ENCODE measurements around the gene GIT1.

The GIT1 gene

GRCh38 chr17:29588562-29589411 lies 661 bp downstream of the GIT1 start:
- peak; percentile 69 for DNase-seq (ENCODE audit: low read depth)
- peak; percentile 69 for TF ChIP-seq MAX (IDR thresholded peaks at IDR 0.05; ENCODE audit: low read depth, low read length)
- TF ChIP-seq POLR2A (IDR thresholded peaks at IDR 0.05; ENCODE audit: extremely low read depth, insufficient read length) = no peak
- TF ChIP-seq CTCF (IDR thresholded peaks at IDR 0.05; ENCODE audit: low read depth, low read length) = no peak
- TF ChIP-seq MYC (IDR thresholded peaks at IDR 0.05; ENCODE audit: low read depth, low read length) = peak; percentile 46; the same call in 1 of the 2 replicates
- H3K4me3 ChIP-seq (ENCODE audit: low read depth, low read length) = peak overlapping the region; percentile 75

GRCh38 chr17:29588017-29588561 lies 1.4 kb downstream of the GIT1 start:
- no peak for DNase-seq (ENCODE audit: low read depth)

GRCh38 chr17:29587591-29587990 lies 1.9 kb downstream of the GIT1 start:
- DNase-seq (ENCODE audit: low read depth) = no peak
- TF ChIP-seq MYC (IDR thresholded peaks at IDR 0.05; ENCODE audit: low read depth, low read length) = no peak
- H3K4me3 ChIP-seq (ENCODE audit: low read depth, low read length) = peak overlapping the region; percentile 75

More at GRCh38 chr17:29588017-29588561, 1.4 kb downstream of the GIT1 start:
- no peak for TF ChIP-seq MAX (IDR thresholded peaks at IDR 0.05; ENCODE audit: low read depth, low read length)
- no peak for TF ChIP-seq MYC (IDR thresholded peaks at IDR 0.05; ENCODE audit: low read depth, low read length)
- TF ChIP-seq CTCF (IDR thresholded peaks at IDR 0.05; ENCODE audit: low read depth, low read length) = no peak
- no peak for TF ChIP-seq POLR2A (IDR thresholded peaks at IDR 0.05; ENCODE audit: extremely low read depth, insufficient read length)
- H3K4me3 ChIP-seq (ENCODE audit: low read depth, low read length) = peak overlapping the region; percentile 75

GRCh38 chr17:29586676-29587469 lies 2.6 kb downstream of the GIT1 start:
- peak overlapping the region; percentile 75 for H3K4me3 ChIP-seq (ENCODE audit: low read depth, low read length)

GRCh38 chr17:29585080-29585751 lies 4.2 kb downstream of the GIT1 start:
- TF ChIP-seq MYC (IDR thresholded peaks at IDR 0.05; ENCODE audit: low read depth, low read length) (no peak), CTCF (IDR thresholded peaks at IDR 0.05; ENCODE audit: low read depth, low read length) (peak; percentile 50)
- H3K4me3 ChIP-seq (ENCODE audit: low read depth, low read length) = no peak overlapping the region
- DNase-seq (ENCODE audit: low read depth) = no peak

More at GRCh38 chr17:29586676-29587469, 2.6 kb downstream of the GIT1 start:
- DNase-seq (ENCODE audit: low read depth) = no peak
- TF ChIP-seq MAX (IDR thresholded peaks at IDR 0.05; ENCODE audit: low read depth, low read length) (no peak), MYC (IDR thresholded peaks at IDR 0.05; ENCODE audit: low read depth, low read length) (no peak), POLR2A (IDR thresholded peaks at IDR 0.05; ENCODE audit: extremely low read depth, insufficient read length) (no peak), CTCF (IDR thresholded peaks at IDR 0.05; ENCODE audit: low read depth, low read length) (no peak)

Measured in NB4 (cell line).